Left forelimb (tissue), 1 donor: ENCODE measurements around the gene ZNF100.
"Not testable (repeated sequence)": the region's sequence is repeated elsewhere in the genome, so short reads cannot be mapped to it uniquely, and the experiment has no call there.

Source experiments
- DNase-seq: peaks from one replicate; pipeline ENCODE4 v3.0.0-alpha.2; 2018; ENCODE audit warnings: low spot score

The ZNF100 gene

DNA sequence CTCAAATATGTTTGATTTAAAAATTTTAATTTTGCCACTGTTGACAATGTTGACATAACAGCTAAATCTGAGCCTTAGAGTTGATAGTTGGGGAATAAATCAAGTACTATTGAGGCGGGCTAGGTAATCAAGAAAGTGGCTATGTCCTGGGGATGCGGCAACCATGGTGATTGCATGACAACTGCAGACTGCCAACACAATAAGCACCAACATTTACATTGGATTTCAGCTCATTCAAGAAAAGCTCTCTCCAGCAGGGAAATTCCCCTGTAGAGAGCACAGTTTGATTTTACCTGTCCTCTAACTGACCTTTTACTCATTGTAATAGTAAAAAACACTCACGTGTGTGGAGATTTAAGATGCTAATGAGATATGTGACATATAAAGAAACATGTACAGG is 63.1 kb downstream of the ZNF100 start:
- no peak for DNase-seq

DNA sequence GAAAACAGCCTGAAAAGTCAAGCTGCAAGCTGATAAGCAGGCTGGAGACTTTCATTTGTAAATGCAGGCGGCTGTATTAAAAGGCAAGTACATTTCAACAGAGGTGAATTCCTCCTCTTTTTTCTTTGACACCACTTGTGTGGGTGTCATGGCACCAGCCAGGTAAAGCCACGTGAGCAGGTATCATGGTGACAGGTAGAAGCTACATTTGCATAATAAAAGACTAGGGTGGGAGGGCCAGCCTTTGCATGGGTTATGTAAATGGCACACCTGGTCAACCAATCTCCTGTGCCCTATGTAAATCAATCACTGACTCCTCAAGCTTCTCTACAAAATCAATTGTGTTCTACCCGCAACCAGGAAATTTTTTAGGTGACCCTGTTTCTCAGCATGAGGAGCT is 68.2 kb downstream of the ZNF100 start:
- DNase-seq, result no peak

DNA sequence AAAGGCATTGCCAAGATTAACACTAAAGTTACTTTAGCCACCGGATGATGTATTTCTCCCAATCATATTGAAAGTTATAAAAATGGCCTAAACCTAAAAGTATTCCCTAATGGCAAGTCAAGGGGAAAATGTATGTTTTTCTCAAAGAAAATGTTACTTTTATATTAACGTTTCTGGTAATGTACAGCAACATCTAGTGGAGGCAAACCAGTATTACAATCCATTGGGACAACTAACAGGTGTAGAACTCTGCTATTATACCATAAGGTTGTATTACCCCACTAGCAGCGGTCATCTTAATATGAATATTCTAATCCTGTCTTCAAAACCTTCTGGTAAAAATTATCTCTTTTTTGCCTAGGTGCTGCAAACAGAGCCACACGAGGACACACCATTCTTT is 69.2 kb downstream of the ZNF100 start:
- no peak for DNase-seq

- DNase-seq, result no peak
Observed at GRCh38 chr19:21697698-21698097, 69.7 kb downstream of the ZNF100 start.

DNA sequence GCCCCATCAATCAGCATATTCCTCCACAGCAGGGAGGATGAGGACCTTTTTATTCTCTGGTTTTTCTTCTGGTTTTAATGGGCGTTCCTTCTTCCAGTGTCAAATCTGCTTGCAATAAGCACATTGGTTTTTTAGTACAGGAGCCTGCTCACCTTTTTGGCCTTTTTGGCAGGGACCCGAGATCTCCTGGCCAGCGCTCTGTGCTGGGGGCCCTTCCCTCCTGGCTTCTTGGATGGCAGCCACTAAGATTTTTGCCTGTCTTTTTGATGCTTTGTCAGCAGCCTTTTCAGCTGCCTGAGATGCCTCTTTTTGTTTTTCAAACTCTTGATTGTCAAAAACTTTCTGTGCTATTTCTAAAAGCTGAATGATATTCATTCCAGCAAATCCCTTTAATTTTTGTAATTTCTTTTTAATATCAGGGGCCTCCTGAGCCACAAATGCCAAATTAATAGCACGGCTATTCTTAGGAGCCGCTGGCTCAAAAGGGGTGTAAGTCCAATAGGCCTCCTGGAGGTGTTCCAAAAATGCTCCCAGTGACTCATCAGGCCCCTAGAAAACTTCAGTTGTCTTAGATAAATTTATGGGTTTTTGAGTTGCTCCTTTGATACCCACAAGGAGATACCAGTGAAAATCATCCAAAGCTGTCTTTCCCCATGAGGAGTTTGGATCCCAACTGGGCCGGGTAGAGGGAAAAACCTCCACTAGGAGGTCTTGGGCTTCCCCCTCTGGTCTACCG is 73.0 kb downstream of the ZNF100 start:
- DNase-seq, result no peak

DNA sequence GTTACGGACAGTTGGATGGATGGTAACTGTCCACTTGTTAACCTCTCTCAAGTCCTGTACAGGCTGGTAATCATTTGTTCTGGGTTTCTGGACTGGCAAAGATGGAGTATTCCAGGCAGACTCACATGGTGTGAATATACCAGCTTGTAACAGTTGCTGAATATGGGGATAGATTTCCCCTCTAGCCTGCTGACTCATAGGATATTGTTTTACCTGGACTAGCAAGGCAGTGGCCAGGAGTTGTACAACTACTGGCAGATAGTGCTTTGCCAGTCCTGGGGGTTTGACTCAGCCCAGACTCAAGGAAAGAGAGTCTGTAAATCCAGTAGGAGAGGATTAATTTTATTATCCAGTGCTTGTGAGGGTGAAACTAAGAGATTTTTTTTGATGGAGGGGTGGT is 74.0 kb downstream of the ZNF100 start:
- DNase-seq, result no peak

DNA sequence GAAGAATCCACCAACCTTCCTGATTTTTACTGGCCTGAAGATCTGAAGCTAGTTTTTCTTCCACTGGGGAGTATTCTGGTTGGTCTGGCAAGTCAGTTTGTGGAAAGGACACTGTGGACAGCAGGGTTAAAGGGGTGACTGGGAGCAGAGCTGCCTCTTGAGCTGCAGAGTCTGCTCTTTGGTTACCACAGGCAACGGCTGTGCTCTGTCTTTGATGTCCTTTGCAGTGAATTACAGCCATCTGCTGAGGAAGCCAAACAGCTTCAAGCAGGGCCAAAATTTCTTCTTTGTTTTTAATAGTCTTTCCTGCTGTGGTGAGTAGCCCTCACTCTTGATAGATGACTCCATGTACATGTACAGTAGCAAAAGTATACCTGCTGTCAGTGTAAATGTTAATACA is 75.7 kb downstream of the ZNF100 start:
- DNase-seq, result no peak

DNA sequence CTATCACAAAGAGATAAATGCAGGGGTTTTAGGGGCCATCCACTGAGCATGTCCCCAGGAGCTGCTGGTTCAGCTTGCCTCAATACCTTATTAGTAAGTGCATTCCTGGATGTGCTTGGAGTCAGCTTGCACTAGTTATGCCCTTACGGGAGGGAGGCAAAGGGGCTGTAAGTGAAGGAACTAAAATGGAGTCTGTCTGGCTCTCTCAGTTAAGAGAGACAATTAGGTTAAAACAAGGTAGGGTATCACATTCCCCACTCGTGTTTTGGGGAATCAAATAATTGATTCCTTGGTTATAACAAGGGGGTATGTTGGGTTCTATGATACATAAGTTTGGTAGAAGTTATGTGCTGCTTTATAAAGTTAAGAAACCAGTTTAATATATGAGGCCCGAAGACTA is 78.9 kb downstream of the ZNF100 start:
- no peak for DNase-seq

- no peak for DNase-seq
Observed at GRCh38 chr19:21680671-21681070, 86.7 kb downstream of the ZNF100 start.

DNA sequence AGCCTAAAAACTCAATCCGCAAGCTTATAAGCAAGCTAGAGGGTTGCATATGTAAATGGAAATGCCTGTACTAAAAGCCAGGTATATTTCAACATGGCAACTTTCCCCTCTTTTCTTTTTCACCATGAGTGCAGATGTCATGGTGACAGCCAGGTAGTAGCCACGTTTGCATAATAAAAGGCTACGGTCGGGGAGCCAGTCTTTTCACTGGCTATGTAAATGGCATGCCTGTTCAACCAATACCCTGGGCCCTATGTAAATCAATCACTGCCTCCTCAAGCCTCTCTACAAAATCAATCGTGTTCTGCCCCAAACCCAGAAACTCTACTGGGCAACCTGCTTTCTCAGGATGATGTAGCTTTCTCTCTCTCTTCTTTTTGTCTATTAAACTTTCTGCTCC is 87.4 kb downstream of the ZNF100 start:
- DNase-seq, result no peak

DNA sequence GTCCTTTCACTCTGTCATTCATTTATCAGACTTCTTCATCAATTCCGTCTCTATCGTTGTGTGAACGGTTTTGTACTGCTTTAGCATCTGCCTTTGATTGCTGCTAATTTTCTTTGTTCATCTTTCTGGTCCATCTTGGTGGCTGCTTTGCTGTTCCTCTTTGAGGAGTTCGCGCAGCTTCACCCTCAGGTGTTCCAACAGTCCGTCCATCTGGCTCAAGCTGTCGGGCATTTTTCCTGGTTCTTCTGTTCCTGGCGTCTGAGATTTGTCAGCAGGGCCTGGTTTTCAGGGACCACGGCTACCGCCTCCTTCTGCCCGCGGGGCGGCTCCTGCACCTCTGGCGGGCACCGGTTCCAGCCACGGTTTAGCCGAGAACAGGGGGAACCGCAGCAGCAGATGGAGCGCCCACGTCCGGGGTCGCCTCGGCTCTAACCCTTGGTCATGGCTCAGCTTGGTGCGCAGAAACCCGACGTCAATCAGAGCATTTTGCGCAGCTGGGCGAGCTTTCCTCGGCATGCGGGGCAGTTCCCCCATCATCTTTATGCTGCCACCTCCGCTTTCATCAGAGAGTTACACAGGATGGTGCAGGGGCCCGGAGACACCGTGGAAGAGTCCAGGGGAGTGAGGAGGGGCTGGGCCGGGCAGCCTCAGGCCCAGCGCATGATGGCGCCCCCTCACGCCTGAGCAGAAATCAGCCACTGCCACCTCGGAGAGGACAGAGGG is 89.5 kb downstream of the ZNF100 start:
- DNase-seq, result no peak

GRCh38 chr19:21674454-21674853 is 92.9 kb downstream of the ZNF100 start:
- no peak for DNase-seq

- DNase-seq, result not testable (repeated sequence)
Observed at GRCh38 chr19:21673479-21673878, 93.9 kb downstream of the ZNF100 start.
